ENCODE measurements around the gene EPB41L4A.
A peak's percentile ranks its signal among the peaks of the same experiment; 100 is the strongest.
"Not testable (repeated sequence)": the region's sequence is repeated elsewhere in the genome, so short reads cannot be mapped to it uniquely, and the experiment has no call there.

EPB41L4A gene

GRCh38 chr5:112419164-112419985 lies at the start of gene EPB41L4A:
Gene EPB41L4A, minus strand, starts transcription at chr5:112419277. Its CDS starts 238 bp downstream, at chr5:112419039.
- DNase-seq (ENCODE audit: low spot score), result no peak

- no peak for DNase-seq (ENCODE audit: low spot score)
These were observed 48.4 kb upstream of the EPB41L4A start for GRCh38 chr5:112467485-112467884.

- not testable (repeated sequence) for DNase-seq (ENCODE audit: low spot score)
These were observed 47.2 kb upstream of the EPB41L4A start for GRCh38 chr5:112466261-112466660.

GRCh38 chr5:112447187-112447760 lies 28.2 kb upstream of the EPB41L4A start:
- DNase-seq (ENCODE audit: low spot score), result not testable (repeated sequence)

- DNase-seq (ENCODE audit: low spot score), result no peak
These were observed 26.7 kb upstream of the EPB41L4A start for GRCh38 chr5:112445626-112446350.

- not testable (repeated sequence) for DNase-seq (ENCODE audit: low spot score)
These were observed 24.9 kb upstream of the EPB41L4A start for GRCh38 chr5:112443932-112444331.

GRCh38 chr5:112440031-112440430 lies 21.0 kb upstream of the EPB41L4A start:
- DNase-seq (ENCODE audit: low spot score), result no peak

GRCh38 chr5:112436144-112436543 lies 17.1 kb upstream of the EPB41L4A start:
- no peak for DNase-seq (ENCODE audit: low spot score)

- DNase-seq (ENCODE audit: low spot score), result no peak
These were observed 15.6 kb upstream of the EPB41L4A start for GRCh38 chr5:112434641-112435040.

GRCh38 chr5:112426202-112426601 lies 7.1 kb upstream of the EPB41L4A start:
- DNase-seq (ENCODE audit: low spot score), result not testable (repeated sequence)

GRCh38 chr5:112419986-112420864 lies 1.1 kb upstream of the EPB41L4A start:
- peak; percentile 75 for DNase-seq (ENCODE audit: low spot score)

- DNase-seq (ENCODE audit: low spot score), result no peak
These were observed 366 bp downstream of the EPB41L4A start for GRCh38 chr5:112418659-112419163.

- no peak for DNase-seq (ENCODE audit: low spot score)
These were observed 982 bp downstream of the EPB41L4A start for GRCh38 chr5:112417931-112418658.

- DNase-seq (ENCODE audit: low spot score), result no peak
These were observed 3.5 kb downstream of the EPB41L4A start for GRCh38 chr5:112415552-112415951.

- no peak for DNase-seq (ENCODE audit: low spot score)
These were observed 5.5 kb downstream of the EPB41L4A start for GRCh38 chr5:112413611-112414010.

GRCh38 chr5:112412346-112412745 lies 6.7 kb downstream of the EPB41L4A start:
- no peak for DNase-seq (ENCODE audit: low spot score)

GRCh38 chr5:112411903-112412302 lies 7.2 kb downstream of the EPB41L4A start:
- no peak for DNase-seq (ENCODE audit: low spot score)

- DNase-seq (ENCODE audit: low spot score), result no peak
These were observed 11.4 kb downstream of the EPB41L4A start for GRCh38 chr5:112407666-112408065.

GRCh38 chr5:112407240-112407639 lies 11.8 kb downstream of the EPB41L4A start:
- no peak for DNase-seq (ENCODE audit: low spot score)

- DNase-seq (ENCODE audit: low spot score), result no peak
These were observed 16.0 kb downstream of the EPB41L4A start for GRCh38 chr5:112403069-112403468.

GRCh38 chr5:112401924-112402323 lies 17.2 kb downstream of the EPB41L4A start:
- DNase-seq (ENCODE audit: low spot score), result no peak

All from pons (tissue), 1 donor.